Fibroblast of lung (primary cell): Measurements from ENCODE around the gene ZNF451. TPM values are rescaled to one million over a fixed set of nuclear protein-coding genes. Genes with fewer than 3 reads are reported as not detected.
A peak's percentile ranks its signal among the peaks of the same experiment; 100 is the strongest.

Experiments
- DNase-seq, 2 donors: peaks; one replicate each; pipeline versions ENCODE4 v3.0.0 to v3.0.0-alpha.2; 2010; ENCODE audit warnings: low read depth in 2 of 2
- H2AFZ ChIP-seq: 2 replicates; pipeline ENCODE4 v1.5.1; 2012; ENCODE audit warnings: low read length, control low read depth, inconsistent platforms
- H3K27ac ChIP-seq: 2 replicates; pipeline ENCODE4 v1.5.1; 2011; ENCODE audit warnings: low read length, control low read depth; ENCODE audit not compliant: insufficient read depth
- H3K27me3 ChIP-seq: 2 replicates; pipeline ENCODE4 v1.5.1; 2011; ENCODE audit warnings: mild to moderate bottlenecking, low read length; ENCODE audit not compliant: control insufficient read depth, insufficient read depth
- H3K36me3 ChIP-seq: 2 replicates; pipeline ENCODE4 v1.5.1; 2011; ENCODE audit warnings: low read length; ENCODE audit not compliant: control insufficient read depth, insufficient read depth
- H3K4me1 ChIP-seq: 2 replicates; pipeline ENCODE4 v1.5.1; 2011; ENCODE audit warnings: low read length; ENCODE audit not compliant: control insufficient read depth, insufficient read depth; ENCODE audit errors: extremely low read depth
- H3K4me2 ChIP-seq: 2 replicates; pipeline ENCODE4 v1.5.1; 2011; ENCODE audit warnings: low read length, control low read depth; ENCODE audit not compliant: insufficient read depth; ENCODE audit errors: extremely low read depth
- H3K4me3 ChIP-seq, 4 experiments: fragments of 200-600 bp in 1 of 4; sonication (generic) in 1 of 4; replicated peaks in 1 of 4; 2 replicates each; pipeline ENCODE4 v1.5.1; 2011 to 2016; ENCODE audit warnings: low read length in 4 of 4, low read depth in 3 of 4, mild to moderate bottlenecking in 3 of 4, control low read depth in 2 of 4, inconsistent platforms in 1 of 4, mixed read lengths in 1 of 4; ENCODE audit not compliant: insufficient read depth in 1 of 4; ENCODE audit errors: control extremely low read depth in 1 of 4
- H3K79me2 ChIP-seq: 2 replicates; pipeline ENCODE4 v1.5.1; 2012; ENCODE audit warnings: mild to moderate bottlenecking, low read length, inconsistent platforms; ENCODE audit not compliant: control insufficient read depth, insufficient read depth
- H3K9ac ChIP-seq: 2 replicates; pipeline ENCODE4 v1.5.1; 2011; ENCODE audit warnings: mild to moderate bottlenecking, low read length, control low read depth; ENCODE audit not compliant: insufficient read depth
- H3K9me3 ChIP-seq: 2 replicates; pipeline ENCODE4 v1.5.1; 2012; ENCODE audit warnings: low read depth, low read length; ENCODE audit not compliant: control insufficient read depth, insufficient read depth
- H4K20me1 ChIP-seq: 2 replicates; pipeline ENCODE4 v1.5.1; 2011; ENCODE audit warnings: low read length; ENCODE audit not compliant: control insufficient read depth, insufficient read depth; ENCODE audit errors: extremely low read depth
- CTCF ChIP-seq, 2 donors: IDR thresholded peaks in 1 of 2; conservative IDR thresholded peaks in 1 of 2; 1 replicate in 1 of 2; 2 replicates in 1 of 2; pipeline ENCODE4 v1.5.1; 2011 to 2012; ENCODE audit warnings: low read length in 2 of 2, control low read depth in 1 of 2, inconsistent platforms in 1 of 2, low read depth in 1 of 2, mild to moderate bottlenecking in 1 of 2
- EZH2 ChIP-seq: IDR thresholded peaks from 2 replicates; pipeline ENCODE4 v1.5.1; 2012; ENCODE audit warnings: low read length, control low read depth, mild to moderate bottlenecking; ENCODE audit errors: missing control alignments
- polyA plus RNA-seq, 2 donors: library from polyadenylated mRNA; depleted of rRNA in 1 of 2; stranded (reverse) in 1 of 2; unstranded in 1 of 2; fragments of >200 nt; gene quantifications; 2 replicates each; pipeline ENCODE4 v1.2.1, GENCODE V29; 2011 to 2012; ENCODE audit warnings: missing spikeins in 1 of 2
- total RNA-seq: library from RNA; depleted of rRNA; stranded (reverse); fragments of >200 nt; gene quantifications from 2 replicates; pipeline ENCODE4 v1.2.1, GENCODE V29; 2014

ZNF451 gene
- total and polyA plus RNA-seq, 2 donors (not counting 1 experiment from before 2014, with no cell fraction given): 30.0 to 74.6 TPM

GRCh38 chr6:57109880-57110279, 19.9 kb downstream of the ZNF451 start:
- TF ChIP-seq EZH2: no peak
- no peak for TF ChIP-seq CTCF (conservative IDR thresholded peaks at IDR 0.05 in 1 of 2, IDR thresholded peaks at IDR 0.05 in 1 of 2; ENCODE audit: low read depth in 1 of 2, low read length in 2 of 2)
- no peaks in the 10 kb centered on the region for H3K36me3 ChIP-seq
- H2AFZ ChIP-seq: no peak overlapping the region
- H3K4me1 ChIP-seq: no peaks in the 10 kb centered on the region
- H3K27me3 ChIP-seq: no peaks in the 10 kb centered on the region
- H3K4me3 ChIP-seq: no peak overlapping the region
- no peak overlapping the region for H3K4me2 ChIP-seq
- H3K9me3 ChIP-seq: no peaks in the 10 kb centered on the region
- no peak overlapping the region for H3K9ac ChIP-seq
- H3K27ac ChIP-seq: no peak overlapping the region
- H4K20me1 ChIP-seq: no peaks in the 10 kb centered on the region
- DNase-seq: peak; percentile 2 to 81
- H3K79me2 ChIP-seq: peaks cover 14% of the 10 kb centered on the region

GRCh38 chr6:57113105-57113504, 23.1 kb downstream of the ZNF451 start:
- Histone ChIP-seq H3K4me1 (no peaks in the 10 kb centered on the region), H2AFZ (no peak overlapping the region), H3K9me3 (no peaks in the 10 kb centered on the region), H3K27ac (no peak overlapping the region), H4K20me1 (no peaks in the 10 kb centered on the region), H3K36me3 (no peaks in the 10 kb centered on the region), H3K27me3 (no peaks in the 10 kb centered on the region), H3K9ac (no peak overlapping the region), H3K4me2 (no peak overlapping the region), H3K79me2 (peaks cover 15% of the 10 kb centered on the region), H3K4me3 (no peak overlapping the region)
- TF ChIP-seq CTCF (conservative IDR thresholded peaks at IDR 0.05 in 1 of 2, IDR thresholded peaks at IDR 0.05 in 1 of 2; ENCODE audit: low read depth in 1 of 2, low read length in 2 of 2): no peak
- TF ChIP-seq EZH2: no peak
- DNase-seq: no peak

- no peak overlapping the region for H3K9ac ChIP-seq
- no peak overlapping the region for H3K4me3 ChIP-seq
- H3K9me3 ChIP-seq: no peaks in the 10 kb centered on the region
- H3K4me1 ChIP-seq: no peaks in the 10 kb centered on the region
- no peak overlapping the region for H3K27ac ChIP-seq
- no peaks in the 10 kb centered on the region for H3K36me3 ChIP-seq
- no peaks in the 10 kb centered on the region for H3K27me3 ChIP-seq
- no peak overlapping the region for H2AFZ ChIP-seq
- peak in 1 of 2 donors; percentile 23 for DNase-seq
- H4K20me1 ChIP-seq: no peaks in the 10 kb centered on the region
- H3K4me2 ChIP-seq: no peak overlapping the region
- peaks cover 10% of the 10 kb centered on the region for H3K79me2 ChIP-seq
- no peak for TF ChIP-seq CTCF (conservative IDR thresholded peaks at IDR 0.05 in 1 of 2, IDR thresholded peaks at IDR 0.05 in 1 of 2; ENCODE audit: low read depth in 1 of 2, low read length in 2 of 2)
- no peak for TF ChIP-seq EZH2
These were observed 26.8 kb downstream of the ZNF451 start for GRCh38 chr6:57116776-57117175.
